Inflammatory macrophage treated with lipopolysaccharide for 4 hours (primary cell): ENCODE results near the gene CDKN1C.
"Not testable (repeated sequence)": the region's sequence is repeated elsewhere in the genome, so short reads cannot be mapped to it uniquely, and the experiment has no call there.

Experiments used
- DNase-seq: peaks from one replicate; pipeline ENCODE4 v3.0.0-alpha.2; 2020

Gene CDKN1C

GRCh38 chr11:2922655-2923054, 37.1 kb upstream of the CDKN1C start:
- DNase-seq: no peak

DNA sequence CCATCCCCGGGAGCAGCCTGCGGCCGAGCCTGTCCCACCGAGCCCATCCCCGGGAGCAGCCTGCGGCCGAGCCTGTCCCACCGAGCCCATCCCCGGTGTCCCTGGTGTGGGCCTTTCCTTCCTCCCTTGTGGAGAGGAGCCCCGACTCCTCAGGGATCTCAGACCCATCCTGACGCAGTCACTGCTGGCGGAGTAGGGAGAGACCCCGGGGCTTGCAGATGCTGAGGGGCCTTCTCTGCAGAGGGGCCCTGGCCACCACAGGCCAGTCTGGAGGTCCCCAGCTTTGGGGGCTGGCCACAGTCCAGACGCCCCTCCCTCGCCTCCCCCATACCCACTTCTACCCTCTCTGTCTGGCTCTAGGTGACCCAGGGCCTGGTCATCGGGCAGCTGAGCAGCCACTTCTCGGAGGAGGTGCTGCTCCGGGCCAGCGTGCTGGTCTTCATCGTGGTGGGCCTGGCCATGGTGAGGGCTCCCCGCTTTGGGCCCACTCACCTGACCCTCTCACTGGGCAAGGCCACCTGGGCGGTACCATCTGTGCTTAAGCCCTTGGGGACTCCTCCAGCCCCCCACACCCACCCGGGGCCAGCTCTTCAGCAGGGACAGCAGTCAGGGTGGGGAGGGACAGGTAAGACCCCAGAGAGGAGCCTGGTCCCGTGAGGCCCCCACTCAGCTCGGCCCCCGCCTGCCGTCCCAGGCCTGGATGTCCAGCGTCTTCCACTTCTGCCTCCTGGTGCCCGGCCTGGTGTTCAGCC, 36.3 kb upstream of the CDKN1C start:
- DNase-seq: no peak

DNA sequence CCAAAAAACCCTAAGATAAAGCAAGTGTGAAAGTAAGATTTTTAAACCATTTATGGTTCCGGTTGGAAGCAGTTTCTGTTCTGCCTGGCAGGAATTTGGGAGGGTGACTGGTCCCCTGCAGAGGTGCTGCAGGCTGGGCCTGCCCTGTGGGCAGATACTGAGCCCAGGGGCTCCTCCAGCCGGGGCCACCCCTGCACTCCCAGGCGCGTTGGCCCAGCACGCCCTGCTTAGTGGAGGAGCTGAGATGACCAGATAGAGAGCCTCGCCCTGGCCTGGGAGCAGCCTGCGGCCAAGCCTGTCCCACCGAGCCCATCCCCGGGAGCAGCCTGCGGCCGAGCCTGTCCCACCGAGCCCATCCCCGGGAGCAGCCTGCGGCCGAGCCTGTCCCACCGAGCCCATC, 35.7 kb upstream of the CDKN1C start:
- DNase-seq: no peak

GRCh38 chr11:2920343-2920742, 34.8 kb upstream of the CDKN1C start:
- DNase-seq: no peak

DNA sequence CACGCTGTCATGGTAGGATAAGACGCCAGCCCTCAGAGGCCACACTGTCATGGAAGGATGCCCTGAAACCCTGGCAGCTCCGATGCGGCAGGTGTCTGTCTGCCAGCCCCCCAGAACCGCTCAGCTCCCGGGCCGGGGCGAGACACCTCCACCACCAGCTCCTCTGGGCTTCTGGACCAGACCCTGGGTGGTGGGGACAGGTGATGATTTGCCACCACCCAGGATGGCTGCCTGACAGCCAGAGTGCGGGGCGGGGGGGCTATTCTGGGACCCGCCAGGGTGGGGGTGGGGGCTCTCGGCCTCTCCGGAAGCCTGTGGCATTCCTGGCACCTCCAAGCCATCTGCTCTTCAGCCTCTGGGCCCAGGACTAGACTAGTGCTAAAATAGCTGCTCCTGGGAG, 34.3 kb upstream of the CDKN1C start:
- DNase-seq: no peak

GRCh38 chr11:2919188-2919587, 33.6 kb upstream of the CDKN1C start:
- DNase-seq: no peak

GRCh38 chr11:2917842-2918490, 32.4 kb upstream of the CDKN1C start:
- DNase-seq: no peak

DNA sequence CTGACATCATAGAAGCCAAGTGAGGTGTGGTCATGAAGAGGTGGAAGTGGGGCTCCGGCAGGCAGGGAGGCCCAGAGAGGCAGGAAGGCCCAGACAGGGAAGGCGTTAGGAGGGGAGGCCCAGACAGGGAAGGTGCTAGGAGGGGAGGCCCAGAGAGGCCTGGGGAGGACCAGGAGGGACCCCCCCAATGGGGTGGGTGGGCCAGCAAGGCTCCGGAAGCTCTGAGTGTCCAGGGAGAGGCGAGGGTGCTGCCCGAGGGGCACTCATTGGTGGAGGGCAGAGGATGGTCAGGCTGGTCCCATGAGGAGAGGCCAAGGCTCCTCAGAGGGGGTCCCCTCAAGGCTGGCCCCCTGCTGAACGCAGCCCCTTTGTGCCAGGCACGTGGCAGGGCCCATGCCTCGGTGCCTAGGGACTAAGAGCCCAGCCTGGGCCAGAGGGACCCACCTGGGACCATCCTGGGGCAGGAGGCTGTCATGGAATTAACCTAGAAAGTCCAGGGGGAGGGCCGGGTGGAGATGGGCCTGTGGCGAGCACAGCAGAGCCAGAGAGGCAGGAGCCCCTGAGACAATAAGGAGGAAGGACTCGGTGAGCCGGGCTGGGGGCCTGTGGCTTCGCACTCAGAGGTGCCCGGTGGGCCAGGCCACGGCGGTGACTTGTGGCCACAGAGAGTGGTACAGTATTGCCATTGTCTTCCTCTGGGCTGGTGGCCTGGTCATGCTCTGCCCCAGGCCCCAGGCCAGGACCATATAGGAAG, 31.5 kb upstream of the CDKN1C start:
- DNase-seq: no peak

DNA sequence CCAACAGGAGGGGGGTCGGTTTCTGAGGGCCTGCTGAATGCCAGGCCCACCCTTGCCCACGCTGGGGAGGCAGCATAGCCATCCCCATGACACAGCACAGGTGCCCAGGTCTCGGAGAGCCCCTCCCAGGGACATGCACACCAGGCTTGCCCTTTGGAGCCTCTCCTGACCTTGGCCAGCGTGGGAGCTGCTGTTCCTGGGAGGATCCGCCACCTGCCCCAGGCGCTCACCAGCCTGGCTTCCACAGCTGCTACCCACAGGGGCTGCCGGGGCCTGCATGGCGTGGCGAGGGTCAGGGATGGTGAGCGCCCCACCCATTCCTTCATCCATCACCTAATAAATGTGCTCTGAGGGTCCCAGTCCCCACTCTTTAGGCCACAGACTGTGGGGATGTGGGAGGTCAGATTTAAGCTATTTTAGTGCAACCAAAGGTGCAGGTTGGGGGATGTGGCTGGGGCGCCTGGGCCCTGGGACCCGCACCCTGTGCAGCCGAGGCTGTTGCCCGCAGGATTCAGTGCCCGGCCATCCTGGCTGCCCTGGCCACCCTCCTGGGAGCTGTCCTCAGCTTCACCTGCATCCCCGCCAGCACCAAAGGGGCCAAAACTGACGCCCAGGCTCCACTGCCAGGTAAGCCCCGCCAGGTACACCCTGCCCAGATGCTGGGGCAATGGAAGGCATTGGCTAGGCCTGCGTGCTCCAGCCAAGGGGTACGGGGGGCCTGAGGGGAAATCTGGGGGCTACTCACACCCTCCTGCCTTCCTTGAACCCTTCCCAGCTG, 30.7 kb upstream of the CDKN1C start:
- DNase-seq: no peak

DNA sequence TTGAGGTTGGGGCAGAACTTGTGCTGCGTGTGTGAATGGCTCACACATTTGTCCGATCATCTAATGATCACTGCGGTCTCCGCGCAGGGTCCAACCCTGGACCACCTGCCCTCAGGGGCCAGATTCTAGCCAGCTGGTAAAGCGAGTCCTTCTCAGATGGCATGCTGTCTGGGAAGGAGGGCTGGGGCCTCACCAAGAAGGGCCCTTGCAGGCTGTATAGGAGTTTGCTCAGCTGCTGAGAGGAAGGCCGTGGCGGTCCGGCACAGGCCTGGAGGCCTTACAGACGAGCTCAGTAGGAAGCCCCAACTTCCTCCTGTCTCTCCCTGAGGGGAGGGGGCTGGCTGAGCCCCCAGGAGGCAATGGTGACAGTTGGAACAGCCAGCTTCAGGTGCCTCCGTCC, 29.9 kb upstream of the CDKN1C start:
- DNase-seq: no peak

GRCh38 chr11:2914455-2915195, 29.1 kb upstream of the CDKN1C start:
- DNase-seq: no peak

- no peak for DNase-seq
These were observed 28.2 kb upstream of the CDKN1C start for GRCh38 chr11:2913776-2914175.

DNA sequence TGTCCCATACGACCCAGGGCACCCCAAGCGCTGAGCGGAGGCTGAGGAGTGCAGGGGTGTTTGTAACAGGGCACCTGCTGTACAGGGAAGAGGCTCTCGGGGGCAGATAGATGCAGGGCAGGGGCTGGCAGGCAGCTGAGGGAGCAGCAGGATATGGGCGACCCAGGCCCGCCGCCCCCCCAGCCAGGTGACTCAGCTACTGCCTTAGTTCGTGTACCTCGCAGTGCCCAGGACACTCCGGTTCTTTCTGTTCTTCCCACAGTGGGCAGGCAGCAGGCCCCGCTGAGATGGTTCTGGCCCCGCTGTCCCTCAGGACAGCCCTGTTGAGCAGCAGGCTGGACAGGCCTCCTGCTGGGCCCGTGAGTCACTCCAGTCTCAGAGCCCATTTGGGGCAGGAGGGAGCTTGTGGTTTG, 27.4 kb upstream of the CDKN1C start:
- DNase-seq: no peak

GRCh38 chr11:2912498-2912897, 26.9 kb upstream of the CDKN1C start:
- no peak for DNase-seq

DNA sequence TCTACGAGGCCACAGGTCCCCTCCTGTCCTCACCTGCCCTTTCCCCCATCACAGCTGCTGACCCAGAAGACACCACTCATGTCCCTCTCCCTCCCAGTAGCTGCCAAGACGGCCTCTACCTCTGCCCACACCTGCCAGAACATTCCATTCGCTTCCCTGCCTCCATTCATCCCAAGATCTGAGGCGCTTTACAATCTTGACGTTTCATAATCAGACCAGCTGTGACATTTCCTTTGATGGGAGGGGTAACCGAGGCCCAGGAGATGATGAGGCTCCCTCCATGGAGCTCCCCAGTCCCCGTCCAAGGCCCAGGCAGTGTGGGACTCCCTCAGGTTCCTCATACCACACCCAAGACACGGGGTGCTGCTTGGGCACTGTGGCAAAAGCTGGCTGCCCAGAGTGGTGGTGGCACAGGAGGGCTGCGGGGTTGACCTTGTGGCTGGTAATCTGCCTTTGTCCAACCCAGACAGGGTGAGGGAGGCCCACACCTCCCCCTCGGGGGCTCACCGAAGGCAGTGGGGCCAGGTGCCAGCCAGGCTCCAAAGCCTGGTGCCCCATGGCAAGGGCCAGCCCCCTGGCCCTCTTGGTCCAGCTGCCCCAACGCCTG, 26.3 kb upstream of the CDKN1C start:
- no peak for DNase-seq

- DNase-seq: no peak
These were observed 25.7 kb upstream of the CDKN1C start for GRCh38 chr11:2911088-2911784.

DNA sequence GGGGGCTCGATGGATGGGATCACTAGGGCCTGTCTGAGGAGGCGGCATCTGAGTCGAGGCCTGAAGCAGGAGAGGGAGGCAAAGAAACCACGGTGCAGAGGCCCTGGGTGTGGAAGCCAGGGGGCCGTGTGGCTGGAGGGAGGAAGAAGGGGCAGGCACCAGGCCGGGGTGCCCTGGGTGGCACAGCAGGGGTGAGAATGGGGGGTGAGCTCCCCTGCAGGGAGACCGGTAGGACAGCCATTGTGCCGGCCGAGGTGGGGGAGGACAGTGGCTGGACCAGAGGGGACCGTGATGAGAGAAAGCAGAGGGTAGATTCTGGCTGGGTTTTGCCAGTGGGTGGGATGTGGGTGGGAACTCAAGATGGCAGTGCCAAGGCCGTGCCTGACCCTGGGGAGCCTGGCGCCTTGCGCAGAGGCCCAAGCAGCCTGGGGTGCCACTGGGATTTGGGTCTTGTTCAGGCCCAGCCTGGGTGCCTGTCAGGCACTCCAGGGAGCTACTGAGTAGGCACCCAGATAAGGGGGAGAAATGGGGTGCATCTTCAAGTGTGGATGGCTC, 24.9 kb upstream of the CDKN1C start:
- no peak for DNase-seq

DNA sequence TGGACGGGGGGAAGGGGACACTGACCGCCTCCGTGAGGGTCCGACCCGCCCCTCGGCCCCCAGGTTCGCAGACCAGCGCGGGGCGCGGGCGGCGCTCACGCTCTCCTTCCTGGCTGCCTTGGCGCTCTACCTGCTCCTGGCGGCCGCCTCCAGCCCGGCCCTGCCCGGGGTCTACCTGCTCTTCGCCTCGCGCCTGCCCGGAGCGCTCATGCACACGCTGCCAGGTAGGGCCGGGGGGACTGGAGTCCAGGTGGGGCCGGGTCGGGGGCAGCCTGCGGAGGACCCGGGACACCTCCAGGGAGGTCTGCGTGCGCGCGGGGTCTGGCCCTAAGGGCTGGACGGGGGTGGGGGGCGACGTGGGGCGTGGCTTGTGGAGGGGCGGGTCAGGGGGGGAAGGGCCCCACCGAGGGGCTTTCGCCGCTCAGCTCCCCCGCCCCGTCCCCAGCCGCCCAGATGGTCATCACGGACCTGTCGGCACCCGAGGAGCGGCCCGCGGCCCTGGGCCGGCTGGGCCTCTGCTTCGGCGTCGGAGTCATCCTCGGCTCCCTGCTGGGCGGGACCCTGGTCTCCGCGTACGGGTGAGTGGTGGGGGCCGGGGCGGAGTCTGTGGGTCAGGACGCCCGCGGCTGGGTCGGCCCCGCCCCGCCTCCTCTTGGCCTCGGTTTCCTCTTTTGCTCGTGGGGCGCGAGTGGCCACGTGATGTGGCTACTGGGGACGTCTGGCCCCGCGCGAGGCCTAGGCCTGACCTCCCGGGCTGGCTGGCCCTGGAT, 23.7 kb upstream of the CDKN1C start:
- DNase-seq: no peak

GRCh38 chr11:2908130-2908529, 22.6 kb upstream of the CDKN1C start:
- DNase-seq: no peak

DNA sequence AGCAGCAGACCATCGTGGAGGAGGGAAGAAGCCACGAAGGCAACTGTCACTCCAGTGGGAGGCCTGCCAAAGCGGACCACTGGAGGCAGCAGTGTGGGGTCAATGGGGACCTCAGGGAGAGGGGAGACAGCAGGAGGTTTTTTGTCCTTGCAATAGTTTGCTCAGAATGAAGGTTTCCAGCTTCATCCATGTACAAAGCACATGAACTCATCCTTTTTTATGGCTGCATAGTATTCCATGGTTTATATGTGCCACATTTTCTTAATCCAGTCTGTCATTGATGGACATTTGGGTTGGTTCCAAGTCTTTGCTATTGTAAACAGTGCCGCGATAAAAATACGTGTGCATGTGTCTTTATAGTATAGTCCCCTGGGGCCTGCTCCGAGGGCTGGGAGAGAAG, 19.7 kb upstream of the CDKN1C start:
- not testable (repeated sequence) for DNase-seq
